HG03575 (cell line): Measurements from ENCODE around the gene RRP8.

Experiments used
- ATAC-seq: cut with Tn5 transposase; IDR thresholded peaks from one replicate; pipeline ENCODE4 v1.9.1; 2021; ENCODE audit not compliant: unreplicated experiment, insufficient number of reproducible peaks, low FRiP score; ENCODE audit errors: extremely low read depth

RRP8 gene

GRCh38 chr11:6557063-6557462, 46.4 kb downstream of the RRP8 start:
- no peak for ATAC-seq

GRCh38 chr11:6556139-6556949, 47.1 kb downstream of the RRP8 start:
- ATAC-seq = no peak

GRCh38 chr11:6554828-6555706, 48.3 kb downstream of the RRP8 start:
- no peak for ATAC-seq

GRCh38 chr11:6553634-6554033, 49.8 kb downstream of the RRP8 start:
- no peak for ATAC-seq

- ATAC-seq = no peak
Measured at GRCh38 chr11:6548641-6549040, 54.8 kb downstream of the RRP8 start.

- ATAC-seq = no peak
Measured at GRCh38 chr11:6548121-6548520, 55.3 kb downstream of the RRP8 start.

- no peak for ATAC-seq
Measured at GRCh38 chr11:6547177-6547576, 56.2 kb downstream of the RRP8 start.

GRCh38 chr11:6546735-6547134, 56.7 kb downstream of the RRP8 start:
- no peak for ATAC-seq

- no peak for ATAC-seq
Measured at GRCh38 chr11:6545917-6546605, 57.4 kb downstream of the RRP8 start.
